Stimulated activated CD4-positive, alpha-beta T cell treated with anti-CD3 and anti-CD28 coated beads, Interleukin-15, amount 100 ng/mL, for 1 hour (primary cell): ENCODE results near the gene STOX2.

ENCODE experiments used
- DNase-seq, 2 donors: peaks; one replicate each; pipeline ENCODE4 v3.0.0-alpha.2; 2020; ENCODE audit warnings: low read depth in 1 of 2, low spot score in 1 of 2

Gene STOX2

GRCh38 chr4:183888564-183888963 lies 16.5 kb upstream of the STOX2 start:
- no peak for DNase-seq

- no peak for DNase-seq
Measured at GRCh38 chr4:183889190-183889589, 15.9 kb upstream of the STOX2 start.

- DNase-seq, result no peak
Measured at GRCh38 chr4:183897193-183897592, 7.9 kb upstream of the STOX2 start.

- no peak for DNase-seq
Measured at GRCh38 chr4:183898456-183898855, 6.7 kb upstream of the STOX2 start.

- DNase-seq, result no peak
Measured at GRCh38 chr4:183903021-183903760, 1.9 kb upstream of the STOX2 start.

GRCh38 chr4:183905593-183906488 lies 734 bp downstream of the STOX2 start:
- DNase-seq, result no peak

- no peak for DNase-seq
Measured at GRCh38 chr4:183906489-183906738, 1.3 kb downstream of the STOX2 start.

DNA sequence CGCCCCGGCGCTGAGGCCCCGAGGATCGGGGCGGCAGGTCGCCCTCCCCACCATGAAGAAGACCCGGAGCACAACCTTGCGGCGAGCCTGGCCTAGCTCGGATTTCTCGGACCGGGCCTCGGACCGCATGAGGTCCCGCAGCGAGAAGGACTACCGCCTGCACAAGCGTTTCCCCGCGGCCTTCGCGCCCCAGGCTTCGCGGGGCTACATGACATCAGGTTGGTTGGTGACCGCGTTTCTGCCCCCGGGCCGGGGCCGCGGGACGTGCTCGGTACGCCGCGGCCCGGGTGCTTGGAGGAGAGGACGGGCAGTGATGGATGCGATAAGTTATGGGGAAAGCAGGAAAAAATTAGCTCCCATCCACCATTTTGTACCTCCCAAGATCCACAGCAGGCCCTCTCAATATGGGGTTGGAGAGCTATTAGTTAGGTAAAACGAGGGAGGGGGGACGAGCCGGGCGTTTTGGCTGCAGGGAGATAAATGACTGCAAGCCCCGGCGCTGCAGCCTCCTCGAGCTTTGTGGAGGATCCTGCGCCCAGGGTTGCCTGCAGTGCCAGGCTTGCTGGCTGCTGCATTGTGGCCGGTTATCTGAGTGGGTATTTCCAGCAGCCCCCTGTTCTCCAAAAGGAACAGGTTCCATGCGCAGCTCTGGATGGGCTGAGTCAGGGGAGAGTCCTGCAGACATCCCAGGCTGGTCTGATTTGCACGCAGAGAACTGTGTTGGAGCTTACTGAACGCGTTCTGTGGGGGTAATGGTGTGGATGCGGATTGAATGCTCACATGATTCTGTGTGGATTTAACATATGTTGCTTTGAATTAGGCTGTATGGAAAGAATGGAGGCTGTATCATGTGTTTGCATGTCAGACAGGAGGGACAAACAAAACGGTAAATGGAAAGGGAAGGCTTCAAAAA lies 1.9 kb downstream of the STOX2 start:
- no peak for DNase-seq

- no peak for DNase-seq
Measured at GRCh38 chr4:183907871-183908683, 3.0 kb downstream of the STOX2 start.

GRCh38 chr4:183909187-183909586 lies 4.1 kb downstream of the STOX2 start:
- DNase-seq, result no peak

DNA sequence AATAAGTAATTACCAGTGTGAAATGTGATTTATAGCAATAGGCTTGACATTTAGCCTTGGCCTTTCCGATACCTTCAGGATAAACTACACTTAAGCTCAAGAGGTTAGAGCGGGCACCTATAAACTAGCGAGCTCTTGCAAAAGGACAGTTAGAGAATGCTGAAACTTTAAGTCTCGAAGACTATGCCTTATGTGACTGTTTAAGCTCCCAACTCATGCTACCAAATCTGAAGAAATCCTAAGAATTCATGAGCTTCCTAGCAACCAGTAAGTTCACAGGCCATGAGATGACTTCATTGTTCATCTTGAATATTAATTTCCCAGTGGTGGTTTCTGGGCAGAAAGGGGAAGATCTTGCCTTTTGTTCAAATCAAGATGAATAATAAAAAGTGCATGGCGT lies 4.7 kb downstream of the STOX2 start:
- DNase-seq, result no peak

GRCh38 chr4:183912585-183912984 lies 7.5 kb downstream of the STOX2 start:
- DNase-seq, result no peak

DNA sequence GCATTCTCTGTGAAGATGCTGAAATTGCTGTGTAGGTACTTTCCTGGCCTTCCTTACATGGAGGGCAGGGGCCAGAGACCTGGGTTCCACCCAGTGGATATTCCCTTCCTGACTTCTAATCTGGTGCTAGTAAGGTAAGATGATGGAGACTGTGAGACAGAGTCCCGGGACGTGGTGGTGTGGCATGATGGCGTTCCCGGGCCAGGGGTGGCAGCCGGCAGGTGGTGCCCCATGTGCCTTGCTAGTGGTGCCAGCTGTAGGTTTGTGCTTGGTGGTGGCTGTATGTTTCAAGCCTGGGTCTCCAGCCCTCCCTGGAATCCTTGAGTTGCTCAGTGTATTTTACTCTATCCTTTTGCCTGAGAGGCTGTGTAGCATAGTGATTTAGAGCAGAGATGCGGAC lies 10.9 kb downstream of the STOX2 start:
- DNase-seq, result no peak

DNA sequence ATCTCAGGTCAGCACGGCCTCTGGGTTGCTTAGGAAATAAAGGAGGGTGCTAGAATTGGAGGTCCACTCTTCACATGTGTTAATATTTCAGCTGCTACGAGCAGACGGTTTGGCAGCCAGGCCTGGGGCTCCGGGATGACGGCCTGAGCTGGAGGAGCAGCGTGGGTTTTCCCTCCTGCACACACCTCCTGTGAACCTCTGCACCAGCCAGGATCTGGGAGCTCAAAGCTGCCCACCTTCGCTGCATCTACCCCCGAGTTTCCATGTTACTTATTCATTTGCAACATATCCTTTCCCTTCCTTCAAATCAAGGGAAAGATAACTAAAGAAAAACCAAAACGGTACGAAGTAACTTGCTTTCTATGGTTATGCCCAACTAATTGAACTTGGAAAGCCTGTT lies 13.6 kb downstream of the STOX2 start:
- no peak for DNase-seq

GRCh38 chr4:183919141-183919540 lies 14.0 kb downstream of the STOX2 start:
- no peak for DNase-seq

- no peak for DNase-seq
Measured at GRCh38 chr4:183920512-183920911, 15.4 kb downstream of the STOX2 start.

- DNase-seq, result no peak
Measured at GRCh38 chr4:183921335-183921734, 16.2 kb downstream of the STOX2 start.

DNA sequence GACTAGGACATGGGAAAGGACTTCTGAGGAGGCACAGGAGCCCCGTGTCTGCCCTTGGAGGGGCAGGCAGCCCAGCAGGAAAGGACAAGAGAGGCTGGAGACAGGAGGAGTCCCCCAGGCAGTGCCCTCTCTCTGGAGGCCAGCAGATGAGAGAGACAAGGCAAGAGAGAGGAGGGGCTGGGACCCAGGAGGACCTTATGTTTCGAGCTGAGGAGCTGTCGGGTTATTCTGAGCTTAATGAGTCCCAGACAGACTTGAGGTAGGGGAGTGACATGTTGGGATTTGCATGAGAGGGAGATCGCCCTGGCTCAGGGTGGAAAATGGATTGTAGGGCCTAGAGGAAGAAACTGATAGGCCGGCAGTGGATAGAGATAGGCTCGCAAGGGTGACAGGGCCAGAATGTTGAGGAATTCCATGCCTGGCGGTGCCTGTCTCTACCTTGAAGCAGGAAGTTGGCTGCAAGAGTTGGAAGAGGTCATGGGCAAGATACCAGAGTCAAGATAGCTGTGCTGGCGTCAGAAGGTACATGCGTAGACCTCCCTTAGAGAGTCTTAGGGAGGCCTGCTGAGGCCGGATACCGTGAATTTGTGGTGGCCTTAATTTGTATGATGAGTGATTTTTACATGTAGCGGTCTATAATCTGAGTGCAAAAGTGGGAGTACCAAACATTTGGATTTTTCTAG lies 19.4 kb downstream of the STOX2 start:
- no peak for DNase-seq

DNA sequence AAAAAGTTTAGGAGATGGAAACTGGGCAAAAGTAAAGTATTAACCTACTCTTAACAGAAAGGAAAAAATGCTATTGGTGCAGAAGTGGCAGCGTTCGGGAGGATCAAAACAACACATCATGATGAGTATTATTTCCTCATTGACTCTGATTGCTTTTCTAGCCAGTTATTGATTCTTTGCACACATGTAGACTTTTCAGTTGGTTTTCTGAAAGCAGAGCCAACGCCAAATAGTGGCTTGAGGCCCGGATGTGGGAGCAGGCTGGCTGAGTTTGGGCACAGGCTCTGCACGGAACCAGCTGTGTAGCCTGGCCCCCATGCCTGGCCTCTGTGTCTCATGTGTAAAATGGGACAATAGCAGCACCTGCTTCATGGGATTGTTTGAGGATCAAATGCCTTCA lies 21.8 kb downstream of the STOX2 start:
- no peak for DNase-seq

DNA sequence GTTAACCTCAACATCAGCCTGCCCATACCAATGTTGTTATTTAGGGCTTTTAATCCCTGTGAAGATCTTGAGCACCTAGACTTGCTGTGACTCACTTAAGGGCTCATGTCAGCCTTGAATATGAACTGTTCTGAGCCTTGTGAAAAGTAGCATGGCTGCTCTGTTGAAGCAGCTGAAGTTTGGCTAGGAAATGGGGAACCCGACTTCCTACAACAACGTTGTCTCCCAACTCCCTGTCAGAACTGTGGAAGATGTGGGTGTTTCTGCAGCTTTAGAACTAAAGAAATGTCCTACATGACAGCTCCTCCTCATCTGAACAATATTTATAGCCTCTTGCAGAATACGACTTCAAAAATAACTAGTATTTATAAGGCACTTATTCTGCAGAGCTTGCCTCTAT lies 27.5 kb downstream of the STOX2 start:
- no peak for DNase-seq
